GM10266 (cell line): ENCODE measurements around the gene SLC2A5.

Experiments
- DNase-seq: peaks from one replicate; pipeline ENCODE4 v3.0.0; 2012; ENCODE audit errors: extremely low spot score
- TF ChIP-seq, protein P1 (sequence below): IDR thresholded peaks from 2 replicates; pipeline ENCODE4 v1.5.1; 2012; ENCODE audit warnings: mild to moderate bottlenecking, low read depth; ENCODE audit not compliant: control insufficient read depth, insufficient read depth; ENCODE audit errors: missing control alignments

The SLC2A5 gene

GRCh38 chr1:8985915-8986813 lies 83.3 kb downstream of the SLC2A5 start:
- DNase-seq = no peak
- TF ChIP-seq, protein P1, sequence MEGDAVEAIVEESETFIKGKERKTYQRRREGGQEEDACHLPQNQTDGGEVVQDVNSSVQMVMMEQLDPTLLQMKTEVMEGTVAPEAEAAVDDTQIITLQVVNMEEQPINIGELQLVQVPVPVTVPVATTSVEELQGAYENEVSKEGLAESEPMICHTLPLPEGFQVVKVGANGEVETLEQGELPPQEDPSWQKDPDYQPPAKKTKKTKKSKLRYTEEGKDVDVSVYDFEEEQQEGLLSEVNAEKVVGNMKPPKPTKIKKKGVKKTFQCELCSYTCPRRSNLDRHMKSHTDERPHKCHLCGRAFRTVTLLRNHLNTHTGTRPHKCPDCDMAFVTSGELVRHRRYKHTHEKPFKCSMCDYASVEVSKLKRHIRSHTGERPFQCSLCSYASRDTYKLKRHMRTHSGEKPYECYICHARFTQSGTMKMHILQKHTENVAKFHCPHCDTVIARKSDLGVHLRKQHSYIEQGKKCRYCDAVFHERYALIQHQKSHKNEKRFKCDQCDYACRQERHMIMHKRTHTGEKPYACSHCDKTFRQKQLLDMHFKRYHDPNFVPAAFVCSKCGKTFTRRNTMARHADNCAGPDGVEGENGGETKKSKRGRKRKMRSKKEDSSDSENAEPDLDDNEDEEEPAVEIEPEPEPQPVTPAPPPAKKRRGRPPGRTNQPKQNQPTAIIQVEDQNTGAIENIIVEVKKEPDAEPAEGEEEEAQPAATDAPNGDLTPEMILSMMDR = no peak
